NB4 (cell line): Measurements from ENCODE around the gene GALNT18.

Experiments used
- DNase-seq: peaks from one replicate; pipeline ENCODE4 v3.0.0; 2010; ENCODE audit warnings: low read depth
- H3K4me3 ChIP-seq: one replicate; pipeline ENCODE4 v1.5.1; 2011; ENCODE audit warnings: mild to moderate bottlenecking, low read depth, low read length, moderate library complexity
- MYC ChIP-seq: IDR thresholded peaks from 2 replicates; pipeline ENCODE4 v1.6.1; 2011; ENCODE audit warnings: low read depth, low read length
- POLR2A ChIP-seq: IDR thresholded peaks from 2 replicates; pipeline ENCODE4 v1.6.1; 2011; ENCODE audit warnings: mild to moderate bottlenecking; ENCODE audit not compliant: insufficient read length; ENCODE audit errors: extremely low read depth
- TF ChIP-seq, protein P1 (sequence below): IDR thresholded peaks from one replicate; pipeline ENCODE4 v1.5.1; 2012; ENCODE audit warnings: low read depth, low read length
- TF ChIP-seq, protein P2 (sequence below): IDR thresholded peaks from 2 replicates; pipeline ENCODE4 v1.6.1; 2011; ENCODE audit warnings: low read depth, low read length

GALNT18 gene

DNA sequence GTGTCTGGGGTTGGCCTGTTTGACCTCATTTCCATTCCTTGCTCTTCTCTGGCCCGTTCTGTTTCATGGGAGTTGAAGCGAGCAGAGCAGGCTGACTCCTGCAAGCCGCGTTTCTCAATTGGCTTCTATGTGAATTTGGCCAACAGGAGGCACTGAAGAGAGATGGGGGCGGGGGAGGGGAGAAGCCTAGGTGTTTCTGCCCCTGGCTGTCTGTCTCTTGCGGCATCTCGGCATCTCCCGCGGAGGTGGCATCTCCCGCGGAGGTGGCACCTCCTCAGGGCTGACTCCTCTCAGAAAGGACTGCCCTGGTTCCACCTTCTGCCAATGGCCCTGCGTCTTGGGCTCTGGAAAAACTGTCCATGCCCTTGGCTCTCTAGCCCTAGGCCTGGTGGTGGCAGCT lies 143.1 kb downstream of the GALNT18 start:
- H3K4me3 ChIP-seq, result no peak overlapping the region
- TF ChIP-seq, protein P1, sequence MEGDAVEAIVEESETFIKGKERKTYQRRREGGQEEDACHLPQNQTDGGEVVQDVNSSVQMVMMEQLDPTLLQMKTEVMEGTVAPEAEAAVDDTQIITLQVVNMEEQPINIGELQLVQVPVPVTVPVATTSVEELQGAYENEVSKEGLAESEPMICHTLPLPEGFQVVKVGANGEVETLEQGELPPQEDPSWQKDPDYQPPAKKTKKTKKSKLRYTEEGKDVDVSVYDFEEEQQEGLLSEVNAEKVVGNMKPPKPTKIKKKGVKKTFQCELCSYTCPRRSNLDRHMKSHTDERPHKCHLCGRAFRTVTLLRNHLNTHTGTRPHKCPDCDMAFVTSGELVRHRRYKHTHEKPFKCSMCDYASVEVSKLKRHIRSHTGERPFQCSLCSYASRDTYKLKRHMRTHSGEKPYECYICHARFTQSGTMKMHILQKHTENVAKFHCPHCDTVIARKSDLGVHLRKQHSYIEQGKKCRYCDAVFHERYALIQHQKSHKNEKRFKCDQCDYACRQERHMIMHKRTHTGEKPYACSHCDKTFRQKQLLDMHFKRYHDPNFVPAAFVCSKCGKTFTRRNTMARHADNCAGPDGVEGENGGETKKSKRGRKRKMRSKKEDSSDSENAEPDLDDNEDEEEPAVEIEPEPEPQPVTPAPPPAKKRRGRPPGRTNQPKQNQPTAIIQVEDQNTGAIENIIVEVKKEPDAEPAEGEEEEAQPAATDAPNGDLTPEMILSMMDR, result no peak
- TF ChIP-seq, protein P2, sequence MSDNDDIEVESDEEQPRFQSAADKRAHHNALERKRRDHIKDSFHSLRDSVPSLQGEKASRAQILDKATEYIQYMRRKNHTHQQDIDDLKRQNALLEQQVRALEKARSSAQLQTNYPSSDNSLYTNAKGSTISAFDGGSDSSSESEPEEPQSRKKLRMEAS, result no peak
- TF ChIP-seq POLR2A (no peak), MYC (no peak)
- DNase-seq, result no peak

DNA sequence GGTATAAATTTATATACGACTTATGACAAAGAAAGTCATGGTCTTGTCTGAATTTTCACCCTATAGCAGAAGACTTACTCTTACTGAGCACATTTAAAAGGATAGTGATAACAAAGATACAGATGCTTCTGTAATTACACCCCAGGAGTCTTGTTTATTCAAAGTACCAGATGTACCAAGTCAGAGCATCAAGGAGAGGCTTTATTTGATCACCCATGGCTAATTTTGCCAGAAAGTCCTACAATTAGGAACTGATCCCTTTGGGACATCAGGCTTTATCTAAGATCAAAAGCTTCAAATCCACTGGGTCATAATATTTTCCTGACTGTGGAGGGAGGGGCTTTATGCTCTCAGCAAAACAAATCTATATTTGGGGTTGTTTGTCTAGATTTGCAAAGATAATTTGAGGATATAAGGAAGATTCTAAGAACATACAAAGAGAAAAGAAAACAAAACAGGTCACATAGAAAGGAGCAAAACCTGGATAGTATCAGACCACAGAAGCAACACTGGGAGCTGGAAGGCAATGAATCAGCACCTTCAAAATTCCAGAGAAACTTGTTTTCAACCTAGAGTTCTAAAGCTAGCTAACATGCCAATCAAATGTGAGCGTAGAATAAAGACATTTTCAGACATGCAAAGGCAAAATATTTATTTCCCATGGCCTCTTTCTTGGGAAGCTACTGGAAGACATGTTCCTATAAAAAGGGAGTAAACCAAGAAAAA lies 143.9 kb downstream of the GALNT18 start:
- no peak for DNase-seq
- H3K4me3 ChIP-seq, result no peak overlapping the region
- TF ChIP-seq MYC (no peak), POLR2A (no peak)
- TF ChIP-seq, protein P2, result no peak
- TF ChIP-seq, protein P1, result no peak

DNA sequence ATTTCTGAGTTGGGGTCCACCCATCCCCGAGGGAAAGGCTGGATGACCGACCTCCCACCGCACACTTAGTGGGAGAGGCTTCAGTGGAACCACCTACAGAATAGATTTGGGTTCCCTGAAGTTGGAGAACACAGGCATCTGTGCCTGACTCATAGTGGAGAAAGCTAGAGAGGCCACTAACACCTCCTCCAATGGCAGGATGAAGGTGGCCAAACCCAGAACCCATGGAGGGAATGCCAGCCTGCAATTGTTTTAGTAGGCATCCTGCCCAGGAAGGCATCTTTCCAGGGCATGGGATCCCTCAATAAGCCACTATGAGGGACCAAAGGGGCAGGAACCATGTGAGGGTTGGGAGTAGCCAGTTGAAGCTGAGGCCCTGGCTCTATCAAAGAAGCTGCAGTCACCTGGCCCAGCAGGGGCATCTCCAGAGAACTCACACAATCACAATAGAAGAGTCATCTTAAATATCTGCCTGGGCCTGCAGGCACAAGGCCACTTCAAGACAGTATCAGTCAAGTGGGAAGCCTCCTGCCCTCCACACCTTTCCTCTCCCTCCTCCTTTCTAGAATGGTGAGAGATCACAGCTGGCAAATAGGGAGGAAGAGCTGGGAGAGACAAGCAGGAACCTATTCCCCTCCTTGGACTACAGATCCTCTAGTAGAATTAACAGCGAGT lies 144.7 kb downstream of the GALNT18 start:
- H3K4me3 ChIP-seq, result no peak overlapping the region
- TF ChIP-seq, protein P2, result no peak
- no peak for TF ChIP-seq POLR2A
- TF ChIP-seq, protein P1, result no peak
- no peak for TF ChIP-seq MYC
- no peak for DNase-seq

DNA sequence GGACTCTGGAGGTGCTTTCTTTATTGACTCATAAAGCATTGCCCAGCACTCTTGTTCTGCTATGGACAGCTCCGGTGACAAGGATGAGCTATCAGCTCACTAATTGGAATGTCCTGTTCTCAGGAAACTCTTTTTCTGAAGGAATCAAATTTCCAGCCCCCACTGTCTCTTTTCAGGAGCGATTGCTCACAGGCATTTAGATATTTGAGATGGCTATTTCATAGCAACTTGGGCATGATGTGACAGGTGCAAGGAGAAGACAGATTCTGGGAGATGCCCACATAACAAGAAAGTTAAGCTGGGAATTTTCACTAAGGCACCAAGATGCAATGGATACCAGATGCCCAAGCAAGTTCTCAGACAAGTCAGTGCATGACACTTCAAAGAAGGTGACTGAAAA lies 145.3 kb downstream of the GALNT18 start:
- no peak overlapping the region for H3K4me3 ChIP-seq
- TF ChIP-seq MYC, result no peak
- TF ChIP-seq POLR2A, result no peak
- TF ChIP-seq, protein P2, result no peak
- TF ChIP-seq, protein P1, result no peak
- no peak for DNase-seq

DNA sequence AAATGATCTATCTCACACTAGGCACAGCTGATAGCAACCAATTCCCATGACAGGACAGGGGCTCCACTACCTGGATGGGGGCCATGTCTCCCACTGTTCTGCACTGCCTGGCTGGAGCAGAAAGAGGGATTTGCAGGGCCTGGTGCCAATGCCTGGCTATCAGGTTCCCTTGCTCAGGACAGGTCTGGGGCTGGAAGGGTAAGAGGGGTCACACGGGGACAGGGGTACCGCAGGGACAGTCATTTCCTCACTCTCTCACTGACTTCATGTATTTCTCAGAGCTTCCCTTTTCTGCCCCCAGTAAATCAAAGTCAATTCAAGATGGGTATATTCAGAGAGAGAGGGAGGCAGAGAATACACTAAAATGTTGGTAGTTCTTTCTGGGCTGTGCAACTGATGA lies 149.7 kb downstream of the GALNT18 start:
- H3K4me3 ChIP-seq, result no peak overlapping the region
- TF ChIP-seq, protein P1, result no peak
- TF ChIP-seq MYC (no peak), POLR2A (no peak)
- TF ChIP-seq, protein P2, result no peak

More for the DNA sequence above, 149.7 kb downstream of the GALNT18 start:
- peak; percentile 43 for DNase-seq
